SK-N-SH treated with all-trans-retinoic acid at 6 μM for 48 hours (cell line): ENCODE measurements around the gene FCN3.

ENCODE experiments used
- ATAC-seq: fragments of 200-7000 bp; cut with Tn5 transposase; 3 replicates; pipeline ENCODE4 v1.9.1; 2020; ENCODE audit warnings: mild to moderate bottlenecking, moderate library complexity
- ARNTL ChIP-seq: fragments of 450-650 bp; formaldehyde crosslinking; IDR thresholded peaks from 2 replicates; pipeline ENCODE4 v1.5.0; 2020; ENCODE audit warnings: low read depth, mild to moderate bottlenecking, moderate library complexity, borderline replicate concordance
- BACH2 ChIP-seq: fragments of 250-450 bp; sonication (Bioruptor Pico); IDR thresholded peaks from 2 replicates; pipeline ENCODE4 v1.9.0; 2021; ENCODE audit warnings: mild to moderate bottlenecking, borderline replicate concordance
- CSDC2 ChIP-seq: fragments of 250-450 bp; sonication (Bioruptor Pico); IDR thresholded peaks from 2 replicates; pipeline ENCODE4 v1.5.0; 2020; ENCODE audit warnings: mild to moderate bottlenecking, moderate library complexity
- CSRNP3 ChIP-seq: fragments of 250-450 bp; sonication (Bioruptor Pico); IDR thresholded peaks from 2 replicates; pipeline ENCODE4 v1.5.1; 2021; ENCODE audit warnings: mild to moderate bottlenecking, moderate library complexity
- ESRRG ChIP-seq: fragments of 250-450 bp; sonication (Bioruptor Pico); IDR thresholded peaks from 2 replicates; pipeline ENCODE4 v1.6.1; 2021; ENCODE audit warnings: mild to moderate bottlenecking
- GLIS3 ChIP-seq: fragments of 250-450 bp; sonication (Bioruptor Pico); IDR thresholded peaks from 2 replicates; pipeline ENCODE4 v1.5.0; 2020; ENCODE audit warnings: mild to moderate bottlenecking, moderate library complexity
- ISL1 ChIP-seq: fragments of 250-450 bp; sonication (Bioruptor Pico); IDR thresholded peaks from 2 replicates; pipeline ENCODE4 v2.1.2; 2022; ENCODE audit warnings: mild to moderate bottlenecking, moderate library complexity
- OSR1 ChIP-seq: fragments of 250-450 bp; sonication (Bioruptor Pico); IDR thresholded peaks from 2 replicates; pipeline ENCODE4 v1.8.0; 2022; ENCODE audit warnings: moderate library complexity, mild to moderate bottlenecking, inconsistent platforms
- PATZ1 ChIP-seq: fragments of 250-450 bp; sonication (Bioruptor Pico); IDR thresholded peaks from 2 replicates; pipeline ENCODE4 v1.8.0; 2020; ENCODE audit warnings: mild to moderate bottlenecking, moderate library complexity, borderline replicate concordance
- POU6F1 ChIP-seq: fragments of 250-450 bp; sonication (Bioruptor Pico); IDR thresholded peaks from 2 replicates; pipeline ENCODE4 v1.8.0; 2021; ENCODE audit warnings: low read depth, mild to moderate bottlenecking, moderate library complexity, borderline replicate concordance
- TOX ChIP-seq: fragments of 250-450 bp; sonication (Bioruptor Pico); IDR thresholded peaks from 2 replicates; pipeline ENCODE4 v1.8.0; 2021; ENCODE audit warnings: mild to moderate bottlenecking, moderate library complexity, borderline replicate concordance
- TSHZ2 ChIP-seq: fragments of 250-450 bp; sonication (Bioruptor Pico); IDR thresholded peaks from 2 replicates; pipeline ENCODE4 v1.5.0; 2020; ENCODE audit warnings: mild to moderate bottlenecking, moderate library complexity
- ZC3H10 ChIP-seq: fragments of 250-450 bp; sonication (Bioruptor Pico); IDR thresholded peaks from 2 replicates; pipeline ENCODE4 v1.5.1; 2021; ENCODE audit warnings: mild to moderate bottlenecking, moderate library complexity
- ZFP3 ChIP-seq: fragments of 250-450 bp; sonication (Bioruptor Pico); IDR thresholded peaks from 2 replicates; pipeline ENCODE4 v1.5.0; 2020; ENCODE audit warnings: mild to moderate bottlenecking, moderate library complexity
- ZNF565 ChIP-seq: fragments of 450-650 bp; formaldehyde crosslinking; conservative IDR thresholded peaks from 2 replicates; pipeline ENCODE4 v1.5.0; 2020; ENCODE audit warnings: low read depth, mild to moderate bottlenecking, moderate library complexity
- ZNF70 ChIP-seq: fragments of 450-650 bp; formaldehyde crosslinking; IDR thresholded peaks from 2 replicates; pipeline ENCODE4 v1.5.0; 2020; ENCODE audit warnings: mild to moderate bottlenecking, moderate library complexity
- ZNF8 ChIP-seq: fragments of 450-650 bp; formaldehyde crosslinking; IDR thresholded peaks from 2 replicates; pipeline ENCODE4 v1.5.0; 2020; ENCODE audit warnings: mild to moderate bottlenecking, moderate library complexity

The FCN3 gene

GRCh38 chr1:27366411-27367159 is 8.0 kb downstream of the FCN3 start, which contains the start of gene MAP3K6:
Gene MAP3K6 (minus strand): TSS chr1:27366961. CDS start chr1:27366597, 364 bp downstream.
- TF ChIP-seq BACH2 (CRISPR knock-in tag) (no peak), CSDC2 (CRISPR knock-in tag) (no peak), ZNF565 (CRISPR knock-in tag) (no peak), ESRRG (no peak), TSHZ2 (no peak), ZC3H10 (no peak), CSRNP3 (CRISPR knock-in tag) (no peak)
- ATAC-seq, result peak; percentile 81

GRCh38 chr1:27366113-27366410 is 8.6 kb downstream of the FCN3 start:
- TF ChIP-seq BACH2 (CRISPR knock-in tag) (no peak), ISL1 (no peak), ZNF8 (CRISPR knock-in tag) (no peak), GLIS3 (CRISPR knock-in tag) (no peak)
- ATAC-seq, result peak; percentile 67

- ATAC-seq, result peak; percentile 79
- TF ChIP-seq ISL1 (no peak), PATZ1 (CRISPR knock-in tag) (no peak), TOX (CRISPR knock-in tag) (no peak), CSRNP3 (CRISPR knock-in tag) (no peak), ZNF8 (CRISPR knock-in tag) (no peak), ZFP3 (CRISPR knock-in tag) (no peak), OSR1 (no peak), POU6F1 (CRISPR knock-in tag) (no peak), TSHZ2 (no peak), ARNTL (CRISPR knock-in tag) (no peak), BACH2 (CRISPR knock-in tag) (no peak), ZNF565 (CRISPR knock-in tag) (no peak), ZNF70 (CRISPR knock-in tag) (no peak), ZC3H10 (no peak), ESRRG (no peak)
These were observed 9.1 kb downstream of the FCN3 start for GRCh38 chr1:27365372-27366112.
